Fibroblast of peridontal ligament (primary cell): ENCODE measurements around the gene KLHDC1.

ENCODE experiments used
- DNase-seq: peaks from one replicate; pipeline ENCODE4 v3.0.0-alpha.2; 2010; ENCODE audit errors: extremely low read depth

KLHDC1 gene

GRCh38 chr14:49786315-49786714 is 93.4 kb downstream of the KLHDC1 start:
- DNase-seq = no peak

DNA sequence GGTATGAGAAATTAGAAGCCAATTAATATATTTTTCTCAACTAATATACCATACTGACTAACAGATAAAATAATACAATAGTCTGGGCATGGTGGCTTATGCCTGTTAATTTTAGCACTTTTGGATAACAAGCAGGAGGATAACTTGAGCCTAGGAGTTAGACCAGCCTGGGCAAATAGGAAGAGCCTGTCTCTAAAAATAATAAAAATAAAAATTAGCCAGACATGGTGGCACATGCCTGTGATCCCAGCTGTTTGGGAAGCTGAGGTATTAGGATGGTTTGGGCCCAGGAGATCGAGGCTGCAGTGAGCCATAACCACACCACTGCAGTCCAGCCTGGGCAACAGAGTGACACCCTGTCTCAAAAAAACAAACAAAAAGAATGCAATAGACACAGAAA is 99.7 kb downstream of the KLHDC1 start:
- DNase-seq = no peak

- DNase-seq = no peak
Measured at GRCh38 chr14:49796025-49796424, 103.1 kb downstream of the KLHDC1 start.
